Esophagus squamous epithelium (tissue), 5 donors: ENCODE results near the gene MARVELD1. TPM values are rescaled to one million over a fixed set of nuclear protein-coding genes. Genes with fewer than 3 reads are reported as not detected.

Experiments
- DNase-seq: peaks from one replicate; lab custom pipeline; 2025; lab: John Stamatoyannopoulos, UW
- H3K27ac ChIP-seq, 4 donors: fragments of 200-600 bp; sonication (generic); one replicate each; pipeline ENCODE4 v1.5.1; 2016 to 2019; ENCODE audit warnings: mild to moderate bottlenecking in 1 of 4
- H3K27me3 ChIP-seq, 4 donors: fragments of 200-600 bp; sonication (generic); 1 replicate in 3 of 4; 2 replicates in 1 of 4; pipeline versions ENCODE4 v1.5.1 to v1.6.0; 2017 to 2021; ENCODE audit warnings: antibody characterized with exemption in 1 of 4
- H3K36me3 ChIP-seq, 3 donors: fragments of 200-600 bp; sonication (generic); one replicate each; pipeline ENCODE4 v1.5.1; 2016 to 2019
- H3K4me1 ChIP-seq, 3 donors: fragments of 200-600 bp; sonication (generic); one replicate each; pipeline ENCODE4 v1.5.1; 2017 to 2019
- H3K4me3 ChIP-seq, 4 donors: fragments of 200-600 bp; sonication (generic); 1 replicate in 3 of 4; 2 replicates in 1 of 4; pipeline ENCODE4 v1.5.1; 2016 to 2019; ENCODE audit warnings: mild to moderate bottlenecking in 2 of 4, moderate library complexity in 1 of 4
- H3K9me3 ChIP-seq, 3 donors: fragments of 200-600 bp; sonication (generic); one replicate each; pipeline ENCODE4 v1.5.1; 2016 to 2019
- POLR2A ChIP-seq, 4 donors: fragments of 450-650 bp; IDR thresholded peaks; one replicate each; pipeline ENCODE4 v1.6.1; 2017; ENCODE audit warnings: antibody characterized with exemption in 4 of 4, mild to moderate bottlenecking in 4 of 4, moderate library complexity in 3 of 4
- WGBS, 2 donors: methylation state at CpG; one replicate each; pipeline ENCODE4 v1.1.5; 2018; 5-methylcytosine and 5-hydroxymethylcytosine counted together
- intact Hi-C: fragments of 100-400 bp; cut with DNase I; formaldehyde crosslinking; loops from one replicate; pipeline ENCODE4 v1.15.0; 2022
- total RNA-seq, 4 donors: library from RNA; depleted of rRNA; stranded (reverse); fragments of >200 nt; gene quantifications; one replicate each; pipeline ENCODE4 v1.1.0, GENCODE V29; 2016
- TF ChIP-seq, protein P1 (sequence below), 6 experiments: fragments of 450-650 bp in 4 of 6; fragments of 200-600 bp in 2 of 6; sonication (generic) in 2 of 6; IDR thresholded peaks; one replicate each; pipeline ENCODE4 v1.5.1; 2016 to 2019; ENCODE audit warnings: antibody characterized with exemption in 6 of 6, mild to moderate bottlenecking in 4 of 6, moderate library complexity in 4 of 6
- donor health status: DM: yes; HTN: yes; CAD: no.

MARVELD1 gene
- total RNA-seq, 4 donors from 2014 or later: 4.0 to 20.5 (median 12.3) TPM

DNA sequence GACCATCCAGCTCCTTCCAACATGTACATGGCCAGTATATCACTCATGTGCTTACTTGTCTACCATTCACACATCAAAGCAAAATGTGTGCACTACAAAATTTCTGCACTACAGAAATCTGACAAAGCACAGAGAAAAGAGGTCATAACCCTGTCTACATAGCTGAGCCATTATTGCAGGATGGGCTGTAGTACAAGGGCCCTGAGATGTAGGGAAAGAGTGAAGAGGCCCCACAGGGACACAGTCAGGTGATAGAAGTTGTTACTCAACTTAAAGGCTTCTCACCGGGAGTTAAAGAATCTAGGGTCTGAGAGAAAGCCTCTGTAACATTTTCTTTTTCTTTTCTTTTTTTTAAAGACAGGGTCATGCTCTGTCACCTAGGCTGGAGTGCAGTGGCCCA is 44.0 kb upstream of the MARVELD1 start:
- intact Hi-C loops: no loop called here
- Histone ChIP-seq H3K4me1 (no peaks in the 10 kb centered on the region), H3K4me3 (no peak overlapping the region), H3K27ac (no peak overlapping the region), H3K9me3 (no peaks in the 10 kb centered on the region), H3K36me3 (peaks cover 14 to 98% (median 28%) of the 10 kb centered on the region in 3 donors), H3K27me3 (no peaks in the 10 kb centered on the region)
- TF ChIP-seq, protein P1, sequence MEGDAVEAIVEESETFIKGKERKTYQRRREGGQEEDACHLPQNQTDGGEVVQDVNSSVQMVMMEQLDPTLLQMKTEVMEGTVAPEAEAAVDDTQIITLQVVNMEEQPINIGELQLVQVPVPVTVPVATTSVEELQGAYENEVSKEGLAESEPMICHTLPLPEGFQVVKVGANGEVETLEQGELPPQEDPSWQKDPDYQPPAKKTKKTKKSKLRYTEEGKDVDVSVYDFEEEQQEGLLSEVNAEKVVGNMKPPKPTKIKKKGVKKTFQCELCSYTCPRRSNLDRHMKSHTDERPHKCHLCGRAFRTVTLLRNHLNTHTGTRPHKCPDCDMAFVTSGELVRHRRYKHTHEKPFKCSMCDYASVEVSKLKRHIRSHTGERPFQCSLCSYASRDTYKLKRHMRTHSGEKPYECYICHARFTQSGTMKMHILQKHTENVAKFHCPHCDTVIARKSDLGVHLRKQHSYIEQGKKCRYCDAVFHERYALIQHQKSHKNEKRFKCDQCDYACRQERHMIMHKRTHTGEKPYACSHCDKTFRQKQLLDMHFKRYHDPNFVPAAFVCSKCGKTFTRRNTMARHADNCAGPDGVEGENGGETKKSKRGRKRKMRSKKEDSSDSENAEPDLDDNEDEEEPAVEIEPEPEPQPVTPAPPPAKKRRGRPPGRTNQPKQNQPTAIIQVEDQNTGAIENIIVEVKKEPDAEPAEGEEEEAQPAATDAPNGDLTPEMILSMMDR (IDR thresholded peaks at IDR 0.05): no peak
- no peak for TF ChIP-seq POLR2A (IDR thresholded peaks at IDR 0.05)
- 75 to 100% methylated on average over 1 of the region's 1 CpG for WGBS, 2 donors
- no peak for DNase-seq

- H3K36me3 ChIP-seq: peaks cover 14 to 98% (median 42%) of the 10 kb centered on the region in 3 donors
These were observed 39.6 kb upstream of the MARVELD1 start for GRCh38 chr10:97673736-97674525.

DNA sequence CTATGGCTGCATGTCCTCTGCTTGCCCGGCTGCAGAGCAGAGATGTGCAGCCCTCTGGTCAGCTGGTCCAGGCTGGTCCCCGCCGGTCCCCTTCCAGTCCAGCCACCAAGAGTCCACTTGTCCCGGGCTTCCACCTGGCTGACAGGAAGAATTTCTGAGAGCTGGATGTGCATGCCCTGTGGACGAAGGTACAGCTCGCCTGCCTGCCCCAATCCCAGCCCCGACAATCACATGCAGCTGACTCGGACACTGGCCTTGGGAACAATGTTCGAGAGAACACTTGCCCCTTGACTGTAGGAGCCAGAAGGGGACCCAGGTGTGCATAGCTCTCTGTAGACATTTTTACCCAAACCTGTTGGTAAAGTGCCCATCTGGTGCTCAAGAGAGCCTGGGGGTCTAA is 38.3 kb upstream of the MARVELD1 start:
- TF ChIP-seq, protein P1 (IDR thresholded peaks at IDR 0.05): no peak
- 79 to 91% methylated on average over 4 to 5 of the region's 9 CpGs for WGBS, 2 donors
- H3K9me3 ChIP-seq: no peaks in the 10 kb centered on the region
- H3K27me3 ChIP-seq: no peaks in the 10 kb centered on the region
- H3K27ac ChIP-seq: no peak overlapping the region
- H3K4me3 ChIP-seq: no peak overlapping the region
- H3K36me3 ChIP-seq: peaks cover 14 to 96% (median 39%) of the 10 kb centered on the region in 3 donors
- DNase-seq: no peak
- H3K4me1 ChIP-seq: peaks cover 0 to 6% (median 0%) of the 10 kb centered on the region in 3 donors
- intact Hi-C loops: loop anchor here (10.0 kb wide), 1 partner anchor 60 kb away; the partner anchor contains the start of gene ZFYVE27

More at GRCh38 chr10:97673736-97674525, 39.6 kb upstream of the MARVELD1 start:
- H3K4me3 ChIP-seq: no peak overlapping the region
- 58 to 66% methylated on average over 6 to 8 of the region's 8 CpGs for WGBS, 2 donors
- H3K4me1 ChIP-seq: peaks cover 0 to 6% (median 0%) of the 10 kb centered on the region in 3 donors
- no peaks in the 10 kb centered on the region for H3K27me3 ChIP-seq
- TF ChIP-seq, protein P1 (IDR thresholded peaks at IDR 0.05): no peak
- TF ChIP-seq POLR2A (IDR thresholded peaks at IDR 0.05): no peak
- H3K27ac ChIP-seq: no peak overlapping the region
- intact Hi-C loops: loop anchor here (10.0 kb wide), 1 partner anchor 61 kb away; the partner anchor contains the start of gene ZFYVE27
- H3K9me3 ChIP-seq: no peaks in the 10 kb centered on the region
- no peak for DNase-seq

GRCh38 chr10:97676770-97677581 is 36.6 kb upstream of the MARVELD1 start:
- Histone ChIP-seq H3K27me3 (no peaks in the 10 kb centered on the region), H3K4me1 (peaks cover 0 to 9% (median under 1%) of the 10 kb centered on the region in 3 donors), H3K27ac (peak overlapping the region in 2 of 4 donors; percentile 2 to 12), H3K9me3 (no peaks in the 10 kb centered on the region), H3K4me3 (no peak overlapping the region), H3K36me3 (peaks cover 14 to 79% (median 39%) of the 10 kb centered on the region in 3 donors)
- 95% methylated on average over 2 of the region's 2 CpGs; no CpG with 5 or more reads in 1 of the 2 donors for whole genome bisulfite sequencing, 2 donors
- no peak for DNase-seq
- no peak for TF ChIP-seq POLR2A (IDR thresholded peaks at IDR 0.05)
- TF ChIP-seq, protein P1 (IDR thresholded peaks at IDR 0.05): peak; percentile 52 to 90 (median 83)
- intact Hi-C loops: loop anchor here (10.0 kb wide), 1 partner anchor 58 kb away; the partner anchor contains the start of gene ZFYVE27
